Mesothelial cell of epicardium (in vitro differentiated cells): ENCODE data around the gene KRTAP1-3. TPM values are rescaled to one million over a fixed set of nuclear protein-coding genes. Genes with fewer than 3 reads are reported as not detected.
"Not testable (repeated sequence)": the region's sequence is repeated elsewhere in the genome, so short reads cannot be mapped to it uniquely, and the experiment has no call there.

Experiments used
- DNase-seq, 2 experiments: peaks; one replicate each; pipeline ENCODE4 v3.0.0; 2021; ENCODE audit warnings: low spot score in 2 of 2; ENCODE audit not compliant: unreplicated experiment in 2 of 2
- H3K27ac Mint-ChIP-seq: 2 replicates; pipeline ENCODE4 v1.8.0; 2021; ENCODE audit warnings: mixed read lengths
- H3K27me3 Mint-ChIP-seq: 2 replicates; pipeline ENCODE4 v1.8.0; 2021; ENCODE audit warnings: low read depth, mixed read lengths
- H3K36me3 Mint-ChIP-seq: 2 replicates; pipeline ENCODE4 v1.8.0; 2021; ENCODE audit warnings: mixed read lengths
- H3K4me1 Mint-ChIP-seq: 2 replicates; pipeline ENCODE4 v1.8.0; 2021; ENCODE audit warnings: mixed read lengths
- H3K4me3 Mint-ChIP-seq: 2 replicates; pipeline ENCODE4 v1.8.0; 2021; ENCODE audit warnings: mild to moderate bottlenecking, moderate library complexity, mixed read lengths
- H3K9me3 Mint-ChIP-seq: 2 replicates; pipeline ENCODE4 v1.8.0; 2021; ENCODE audit warnings: mixed read lengths
- CTCF ChIP-seq: fragments of 200-600 bp; sonication (generic); IDR thresholded peaks from one replicate; pipeline ENCODE4 v1.5.0; 2021; ENCODE audit warnings: antibody characterized with exemption; ENCODE audit not compliant: unreplicated experiment
- total RNA-seq: library from RNA; stranded (reverse); gene quantifications from 3 replicates; pipeline ENCODE4 v1.2.1, GENCODE V29; 2021

Gene KRTAP1-3
- total RNA-seq, 1 donor from 2014 or later = not detected

- no peak overlapping the region for H3K27ac Mint-ChIP-seq
- no peak for TF ChIP-seq CTCF
- no peak overlapping the region for H3K4me3 Mint-ChIP-seq
- peaks cover 28% of the 10 kb centered on the region for H3K4me1 Mint-ChIP-seq
- H3K9me3 Mint-ChIP-seq = peaks cover 20% of the 10 kb centered on the region
- H3K27me3 Mint-ChIP-seq = no peaks in the 10 kb centered on the region
- H3K36me3 Mint-ChIP-seq = no peaks in the 10 kb centered on the region
- DNase-seq = no peak
These were observed 22.9 kb upstream of the KRTAP1-3 start for GRCh38 chr17:41057547-41057946.

GRCh38 chr17:41055130-41055529 lies 20.5 kb upstream of the KRTAP1-3 start, which contains the start of gene KRTAP2-2:
TSS of gene KRTAP2-2 (minus strand) at chr17:41055230. CDS start at chr17:41055211, 19 bp downstream.
- H3K9me3 Mint-ChIP-seq = peaks cover 24% of the 10 kb centered on the region
- H3K36me3 Mint-ChIP-seq, H3K27ac Mint-ChIP-seq, H3K27me3 Mint-ChIP-seq, H3K4me3 Mint-ChIP-seq, DNase-seq: not testable (repeated sequence)
- peaks cover 15% of the 10 kb centered on the region for H3K4me1 Mint-ChIP-seq

GRCh38 chr17:41054556-41054955 lies 19.9 kb upstream of the KRTAP1-3 start:
- not testable (repeated sequence) for DNase-seq, H3K27ac Mint-ChIP-seq, H3K4me3 Mint-ChIP-seq, H3K36me3 Mint-ChIP-seq, H3K27me3 Mint-ChIP-seq
- Mint-ChIP-seq H3K4me1 (peaks cover 17% of the 10 kb centered on the region), H3K9me3 (peaks cover 24% of the 10 kb centered on the region)

- Mint-ChIP-seq H3K4me1 (peaks cover 14% of the 10 kb centered on the region), H3K4me3 (no peak overlapping the region)
These were observed 19.4 kb upstream of the KRTAP1-3 start for GRCh38 chr17:41054025-41054424.

GRCh38 chr17:41052566-41052965 lies 17.9 kb upstream of the KRTAP1-3 start:
- no peak overlapping the region for H3K27ac Mint-ChIP-seq
- H3K36me3 Mint-ChIP-seq = no peaks in the 10 kb centered on the region
- TF ChIP-seq CTCF = no peak
- no peak overlapping the region for H3K4me3 Mint-ChIP-seq
- peaks cover 25% of the 10 kb centered on the region for H3K4me1 Mint-ChIP-seq
- no peak for DNase-seq
- peaks cover 23% of the 10 kb centered on the region for H3K9me3 Mint-ChIP-seq
- H3K27me3 Mint-ChIP-seq = no peaks in the 10 kb centered on the region

More at GRCh38 chr17:41054025-41054424, 19.4 kb upstream of the KRTAP1-3 start:
- no peak for TF ChIP-seq CTCF
- Mint-ChIP-seq H3K27me3 (no peaks in the 10 kb centered on the region), H3K27ac (no peak overlapping the region), H3K36me3 (no peaks in the 10 kb centered on the region), H3K9me3 (peaks cover 24% of the 10 kb centered on the region)
- no peak for DNase-seq

GRCh38 chr17:41049110-41049509 lies 14.4 kb upstream of the KRTAP1-3 start:
- Mint-ChIP-seq H3K27ac (peak overlapping the region; percentile 88), H3K4me1 (peaks cover 28% of the 10 kb centered on the region), H3K36me3 (peaks cover 1% of the 10 kb centered on the region), H3K4me3 (no peak overlapping the region), H3K27me3 (no peaks in the 10 kb centered on the region), H3K9me3 (peaks cover 17% of the 10 kb centered on the region)
- no peak for DNase-seq
- no peak for TF ChIP-seq CTCF

- peaks cover 28% of the 10 kb centered on the region for H3K4me1 Mint-ChIP-seq
- no peak for DNase-seq
- H3K4me3 Mint-ChIP-seq = no peak overlapping the region
- peaks cover 4% of the 10 kb centered on the region for H3K36me3 Mint-ChIP-seq
- H3K9me3 Mint-ChIP-seq = peaks cover 17% of the 10 kb centered on the region
- H3K27me3 Mint-ChIP-seq = no peaks in the 10 kb centered on the region
- no peak for TF ChIP-seq CTCF
- peak overlapping the region; percentile 88 for H3K27ac Mint-ChIP-seq
These were observed 13.8 kb upstream of the KRTAP1-3 start for GRCh38 chr17:41048441-41048840.

- peaks cover 28% of the 10 kb centered on the region for H3K4me1 Mint-ChIP-seq
- H3K27me3 Mint-ChIP-seq, H3K4me3 Mint-ChIP-seq, H3K36me3 Mint-ChIP-seq, DNase-seq: not testable (repeated sequence)
- peaks cover 15% of the 10 kb centered on the region for H3K9me3 Mint-ChIP-seq
- H3K27ac Mint-ChIP-seq = peak within 1 kb of the TSS; percentile 88
These were observed 12.2 kb upstream of the KRTAP1-3 start, which contains the start of gene KRTAP2-1 for GRCh38 chr17:41046735-41047465. TSS of gene KRTAP2-1 (minus strand) at chr17:41047316. CDS start at chr17:41047267, 49 bp downstream.
